Esophagus squamous epithelium (tissue), 4 donors: Measurements from ENCODE around the gene UTP4.

Experiments
- POLR2A ChIP-seq, 4 donors: fragments of 450-650 bp; IDR thresholded peaks; one replicate each; pipeline ENCODE4 v1.6.1; 2017; ENCODE audit warnings: antibody characterized with exemption in 4 of 4, mild to moderate bottlenecking in 4 of 4, moderate library complexity in 3 of 4
- TF ChIP-seq, protein P1 (sequence below), 6 experiments: fragments of 450-650 bp in 4 of 6; fragments of 200-600 bp in 2 of 6; sonication (generic) in 2 of 6; IDR thresholded peaks; one replicate each; pipeline ENCODE4 v1.5.1; 2016 to 2019; ENCODE audit warnings: antibody characterized with exemption in 6 of 6, mild to moderate bottlenecking in 4 of 6, moderate library complexity in 4 of 6

DNA sequence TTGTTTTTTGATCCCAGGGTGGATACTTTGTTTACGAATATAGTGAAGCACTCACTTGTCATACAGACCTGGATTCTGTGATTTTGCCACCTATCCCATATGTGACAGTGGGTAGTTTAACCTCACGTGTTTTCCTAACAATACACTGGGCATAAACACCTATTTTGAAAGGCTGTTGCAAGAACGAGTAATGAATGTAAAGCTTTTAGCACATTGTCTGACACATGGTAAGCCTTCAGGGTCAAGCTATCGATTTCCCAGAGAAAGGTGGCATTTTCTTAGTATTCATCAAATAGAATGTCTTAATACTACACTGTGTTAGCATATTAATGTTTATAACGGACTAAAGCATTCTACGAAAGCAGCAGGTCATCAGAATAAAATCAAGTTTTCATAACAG, 2.0 kb upstream of the UTP4 start:
- TF ChIP-seq POLR2A (IDR thresholded peaks at IDR 0.05): no peak
- TF ChIP-seq, protein P1, sequence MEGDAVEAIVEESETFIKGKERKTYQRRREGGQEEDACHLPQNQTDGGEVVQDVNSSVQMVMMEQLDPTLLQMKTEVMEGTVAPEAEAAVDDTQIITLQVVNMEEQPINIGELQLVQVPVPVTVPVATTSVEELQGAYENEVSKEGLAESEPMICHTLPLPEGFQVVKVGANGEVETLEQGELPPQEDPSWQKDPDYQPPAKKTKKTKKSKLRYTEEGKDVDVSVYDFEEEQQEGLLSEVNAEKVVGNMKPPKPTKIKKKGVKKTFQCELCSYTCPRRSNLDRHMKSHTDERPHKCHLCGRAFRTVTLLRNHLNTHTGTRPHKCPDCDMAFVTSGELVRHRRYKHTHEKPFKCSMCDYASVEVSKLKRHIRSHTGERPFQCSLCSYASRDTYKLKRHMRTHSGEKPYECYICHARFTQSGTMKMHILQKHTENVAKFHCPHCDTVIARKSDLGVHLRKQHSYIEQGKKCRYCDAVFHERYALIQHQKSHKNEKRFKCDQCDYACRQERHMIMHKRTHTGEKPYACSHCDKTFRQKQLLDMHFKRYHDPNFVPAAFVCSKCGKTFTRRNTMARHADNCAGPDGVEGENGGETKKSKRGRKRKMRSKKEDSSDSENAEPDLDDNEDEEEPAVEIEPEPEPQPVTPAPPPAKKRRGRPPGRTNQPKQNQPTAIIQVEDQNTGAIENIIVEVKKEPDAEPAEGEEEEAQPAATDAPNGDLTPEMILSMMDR (IDR thresholded peaks at IDR 0.05): no peak
